Liver (tissue), 9 donors: Measurements from ENCODE around the gene NTN1. TPM values are rescaled to one million over a fixed set of nuclear protein-coding genes. Genes with fewer than 3 reads are reported as not detected.

Source experiments
- DNase-seq: peaks from one replicate; pipeline ENCODE4 v3.0.0-alpha.2; 2017; ENCODE audit warnings: low spot score
- H3K27ac ChIP-seq, 2 donors: one replicate each; pipeline ENCODE4 v1.7.0; 2013; ENCODE audit warnings: inconsistent platforms in 2 of 2, low read length in 2 of 2, control low read depth in 1 of 2, low read depth in 1 of 2, mild to moderate bottlenecking in 1 of 2
- H3K27me3 ChIP-seq, 4 donors: one replicate each; pipeline versions ENCODE4 v1.6.1 to v1.7.0; 2013; ENCODE audit warnings: low read length in 3 of 4, inconsistent platforms in 1 of 4, mild to moderate bottlenecking in 1 of 4, moderate library complexity in 1 of 4; ENCODE audit not compliant: control insufficient read depth in 4 of 4, insufficient read depth in 4 of 4
- H3K36me3 ChIP-seq, 4 donors: one replicate each; pipeline versions ENCODE4 v1.6.1 to v1.7.0; 2013; ENCODE audit warnings: low read length in 3 of 4, mild to moderate bottlenecking in 3 of 4, low read depth in 1 of 4, moderate library complexity in 1 of 4; ENCODE audit not compliant: control insufficient read depth in 4 of 4, insufficient read depth in 3 of 4
- H3K4me1 ChIP-seq, 4 donors: one replicate each; pipeline versions ENCODE4 v1.6.1 to v1.7.0; 2013; ENCODE audit warnings: low read length in 3 of 4, mild to moderate bottlenecking in 3 of 4, moderate library complexity in 1 of 4; ENCODE audit not compliant: control insufficient read depth in 4 of 4, insufficient read depth in 4 of 4
- H3K4me3 ChIP-seq, 3 donors: one replicate each; pipeline versions ENCODE4 v1.6.1 to v1.7.0; 2013; ENCODE audit warnings: low read length in 3 of 3, control low read depth in 1 of 3, low read depth in 1 of 3, mild to moderate bottlenecking in 1 of 3
- H3K9ac ChIP-seq, 2 donors: one replicate each; pipeline ENCODE4 v1.7.0; 2013; ENCODE audit warnings: low read length in 2 of 2, mild to moderate bottlenecking in 2 of 2, moderate library complexity in 2 of 2, control low read depth in 1 of 2, low read depth in 1 of 2
- H3K9me3 ChIP-seq, 4 donors: one replicate each; pipeline versions ENCODE4 v1.6.1 to v1.7.0; 2013; ENCODE audit warnings: low read length in 3 of 4; ENCODE audit not compliant: control insufficient read depth in 4 of 4
- ATF3 ChIP-seq: IDR thresholded peaks from 2 replicates; pipeline ENCODE4 v1.6.1; 2016; ENCODE audit warnings: antibody characterized with exemption
- CTCF ChIP-seq: fragments of 150-350 bp; IDR thresholded peaks from 2 replicates; pipeline ENCODE4 v1.5.1; 2017; ENCODE audit warnings: improper control_type of control experiment, low read depth, low read length; ENCODE audit not compliant: missing input control
- EGR1 ChIP-seq, 2 donors: IDR thresholded peaks; 2 replicates each; pipeline ENCODE4 v1.6.1; 2016 to 2018; ENCODE audit warnings: antibody characterized with exemption in 2 of 2, low read depth in 2 of 2
- FOXA2 ChIP-seq: IDR thresholded peaks from 2 replicates; pipeline ENCODE4 v1.6.1; 2016; ENCODE audit warnings: antibody characterized with exemption
- GABPA ChIP-seq, 2 donors: IDR thresholded peaks in 1 of 2; conservative IDR thresholded peaks in 1 of 2; 2 replicates each; pipeline ENCODE4 v1.6.1; 2016; ENCODE audit warnings: antibody characterized with exemption in 2 of 2, mild to moderate bottlenecking in 1 of 2, moderate library complexity in 1 of 2
- HNF4A ChIP-seq, 2 donors: conservative IDR thresholded peaks; 2 replicates each; pipeline ENCODE4 v1.6.1; 2016; ENCODE audit warnings: antibody characterized with exemption in 2 of 2, mild to moderate bottlenecking in 2 of 2
- HNF4G ChIP-seq: IDR thresholded peaks from 2 replicates; pipeline ENCODE4 v1.6.1; 2016; ENCODE audit warnings: antibody characterized with exemption
- MAX ChIP-seq: IDR thresholded peaks from 2 replicates; pipeline ENCODE4 v1.6.1; 2016; ENCODE audit warnings: antibody characterized with exemption
- NR2F2 ChIP-seq: IDR thresholded peaks from 2 replicates; pipeline ENCODE4 v1.6.1; 2016; ENCODE audit warnings: antibody characterized with exemption
- RAD21 ChIP-seq, 2 donors: IDR thresholded peaks; 2 replicates each; pipeline ENCODE4 v1.6.1; 2016; ENCODE audit warnings: antibody characterized with exemption in 2 of 2, mild to moderate bottlenecking in 2 of 2
- REST ChIP-seq: IDR thresholded peaks from 2 replicates; pipeline ENCODE4 v1.6.1; 2016; ENCODE audit warnings: antibody characterized with exemption, mild to moderate bottlenecking
- RXRA ChIP-seq, 2 donors: IDR thresholded peaks; 2 replicates each; pipeline ENCODE4 v1.6.1; 2017 to 2018; ENCODE audit warnings: antibody characterized with exemption in 2 of 2, mild to moderate bottlenecking in 1 of 2
- SP1 ChIP-seq: IDR thresholded peaks from 2 replicates; pipeline ENCODE4 v1.6.1; 2018; ENCODE audit warnings: antibody characterized with exemption, mild to moderate bottlenecking
- TAF1 ChIP-seq: conservative IDR thresholded peaks from 2 replicates; pipeline ENCODE4 v1.6.1; 2016; ENCODE audit warnings: antibody characterized with exemption, mild to moderate bottlenecking
- YY1 ChIP-seq: IDR thresholded peaks from 2 replicates; pipeline ENCODE4 v1.6.1; 2016; ENCODE audit warnings: antibody characterized with exemption, mild to moderate bottlenecking
- ZBTB33 ChIP-seq: IDR thresholded peaks from 2 replicates; pipeline ENCODE4 v1.6.1; 2016; ENCODE audit warnings: antibody characterized with exemption
- WGBS: extraction: QIAGEN DNeasy Blood & Tissue Kit; methylation state at CpG from one replicate; pipeline ENCODE4 v1.1.7; 2013; 5-methylcytosine and 5-hydroxymethylcytosine counted together
- polyA plus RNA-seq, 2 donors: library from polyadenylated mRNA; stranded (reverse) in 1 of 2; unstranded in 1 of 2; fragments of 200-250 nt in 1 of 2; fragments of >200 nt in 1 of 2; fragmentation: Nextera tagmentation in 1 of 2; extraction: Ambion mirVana in 1 of 2; gene quantifications; one replicate each; pipeline versions ENCODE4 v1.2.1 to v1.2.3, GENCODE V29; 2013 to 2015
- total RNA-seq, 2 donors: library from RNA; depleted of rRNA; stranded (reverse); fragments of >200 nt; gene quantifications; one replicate each; pipeline ENCODE4 v1.2.3, GENCODE V29; 2014
- donor health status: healthy.
- donor health status: healthy.
- donor health status: healthy.
- donor health status: healthy.
- donor health status: healthy.

The NTN1 gene
- total and polyA plus RNA-seq, 4 donors: 0.14 to 8.7 (median 4.3) TPM

- 91% methylated on average over 7 of the region's 7 CpGs for WGBS
- H3K4me1 ChIP-seq: peaks cover 13 to 20% (median 18%) of the 10 kb centered on the region in 4 donors
- no peaks in the 10 kb centered on the region for H3K27me3 ChIP-seq
- H3K4me3 ChIP-seq: no peak overlapping the region
- H3K27ac ChIP-seq: no peak overlapping the region
- H3K9me3 ChIP-seq: no peaks in the 10 kb centered on the region
- H3K9ac ChIP-seq: no peak overlapping the region
- DNase-seq: no peak
- H3K36me3 ChIP-seq: no peaks in the 10 kb centered on the region
- TF ChIP-seq SP1 (no peak), TAF1 (no peak), MAX (no peak), HNF4A (conservative IDR thresholded peaks at IDR 0.05) (no peak), CTCF (no peak), REST (no peak), EGR1 (IDR thresholded peaks at IDR 0.05; ENCODE audit: low read depth in 2 of 2) (no peak), GABPA (IDR thresholded peaks at IDR 0.05 in 1 of 2, conservative IDR thresholded peaks at IDR 0.05 in 1 of 2) (no peak), RAD21 (IDR thresholded peaks at IDR 0.05) (no peak), RXRA (IDR thresholded peaks at IDR 0.05) (no peak), FOXA2 (no peak)
These were observed 215.2 kb downstream of the NTN1 start for GRCh38 chr17:9236286-9237052.

- WGBS: 94% methylated on average over 3 of the region's 3 CpGs
- no peak for DNase-seq
- no peak overlapping the region for H3K4me3 ChIP-seq
- no peaks in the 10 kb centered on the region for H3K9me3 ChIP-seq
- H3K27ac ChIP-seq: no peak overlapping the region
- H3K27me3 ChIP-seq: no peaks in the 10 kb centered on the region
- H3K9ac ChIP-seq: no peak overlapping the region
- H3K4me1 ChIP-seq: peaks cover 13 to 25% (median 19%) of the 10 kb centered on the region in 4 donors
- no peaks in the 10 kb centered on the region for H3K36me3 ChIP-seq
- TF ChIP-seq YY1 (no peak), ATF3 (no peak), RAD21 (IDR thresholded peaks at IDR 0.05) (no peak), RXRA (IDR thresholded peaks at IDR 0.05) (no peak), HNF4G (no peak), CTCF (no peak), MAX (no peak), FOXA2 (no peak), TAF1 (no peak), SP1 (no peak), NR2F2 (no peak), ZBTB33 (no peak), GABPA (IDR thresholded peaks at IDR 0.05 in 1 of 2, conservative IDR thresholded peaks at IDR 0.05 in 1 of 2) (no peak)
These were observed 215.7 kb downstream of the NTN1 start for GRCh38 chr17:9237053-9237410.
